Fibroblast of skin of back (primary cell): ENCODE results near the gene NEURL4.
A peak's percentile ranks its signal among the peaks of the same experiment; 100 is the strongest.
"Not testable (repeated sequence)": the region's sequence is repeated elsewhere in the genome, so short reads cannot be mapped to it uniquely, and the experiment has no call there.

Experiments used
- DNase-seq: peaks from one replicate; pipeline ENCODE4 v3.0.0-alpha.2; 2013

NEURL4 gene

GRCh38 chr17:7347630-7348477, 18.7 kb upstream of the NEURL4 start:
- no peak for DNase-seq

- DNase-seq, result no peak
Observed at GRCh38 chr17:7346761-7347614, 17.9 kb upstream of the NEURL4 start.

- DNase-seq, result no peak
Observed at GRCh38 chr17:7343250-7343649, 14.1 kb upstream of the NEURL4 start.

GRCh38 chr17:7341842-7342241, 12.7 kb upstream of the NEURL4 start:
- DNase-seq, result no peak

- no peak for DNase-seq
Observed at GRCh38 chr17:7340179-7340578, 11.0 kb upstream of the NEURL4 start.

- DNase-seq, result not testable (repeated sequence)
Observed at GRCh38 chr17:7337600-7337999, 8.5 kb upstream of the NEURL4 start.

- DNase-seq, result no peak
Observed at GRCh38 chr17:7336240-7337175, 7.4 kb upstream of the NEURL4 start, which contains the start of gene ACAP1. Gene ACAP1 (plus strand): TSS chr17:7336529. CDS start chr17:7336735, 206 bp downstream.

GRCh38 chr17:7335765-7336164, 6.6 kb upstream of the NEURL4 start:
- DNase-seq, result not testable (repeated sequence)

GRCh38 chr17:7334938-7335538, 5.9 kb upstream of the NEURL4 start:
- DNase-seq, result no peak

- not testable (repeated sequence) for DNase-seq
Observed at GRCh38 chr17:7332600-7333069, 3.5 kb upstream of the NEURL4 start.

- DNase-seq, result no peak
Observed at GRCh38 chr17:7332111-7332510, 3.0 kb upstream of the NEURL4 start.

- DNase-seq, result no peak
Observed at GRCh38 chr17:7330638-7331015, 1.5 kb upstream of the NEURL4 start.

GRCh38 chr17:7329997-7330637, 982 bp upstream of the NEURL4 start:
- peak; percentile 86 for DNase-seq

- DNase-seq, result peak; percentile 99
Observed at GRCh38 chr17:7329374-7329996, 350 bp upstream of the NEURL4 start.

GRCh38 chr17:7328009-7328408, 1.1 kb downstream of the NEURL4 start:
- DNase-seq, result no peak

GRCh38 chr17:7327501-7327900, 1.6 kb downstream of the NEURL4 start:
- DNase-seq, result no peak

GRCh38 chr17:7327056-7327455, 2.1 kb downstream of the NEURL4 start:
- DNase-seq, result no peak

- no peak for DNase-seq
Observed at GRCh38 chr17:7326186-7326585, 2.9 kb downstream of the NEURL4 start.

GRCh38 chr17:7325031-7325528, 4.1 kb downstream of the NEURL4 start:
- DNase-seq, result no peak

- no peak for DNase-seq
Observed at GRCh38 chr17:7324438-7324779, 4.7 kb downstream of the NEURL4 start.
